Hematopoietic multipotent progenitor cell treated with erythropoietin and hydrocortisone succinate and interleukin-3 and kit ligand, for 6 days (in vitro differentiated cells): Measurements from ENCODE around the gene RNF8.
"Not testable (repeated sequence)": the region's sequence is repeated elsewhere in the genome, so short reads cannot be mapped to it uniquely, and the experiment has no call there.

Experiments
- DNase-seq: peaks from one replicate; pipeline ENCODE4 v3.0.0-alpha.2; 2015

RNF8 gene

GRCh38 chr6:37353761-37354525 lies at the start of gene RNF8:
RNF8 (plus strand) TSS chr6:37353983; CDS start chr6:37354165, 182 bp downstream.
- DNase-seq, result peak; percentile 95

GRCh38 chr6:37304766-37305165 lies 49.0 kb upstream of the RNF8 start:
- DNase-seq, result no peak

- no peak for DNase-seq
Observed at GRCh38 chr6:37305841-37306425, 47.9 kb upstream of the RNF8 start.

- DNase-seq, result no peak
Observed at GRCh38 chr6:37306624-37307222, 47.1 kb upstream of the RNF8 start.

- not testable (repeated sequence) for DNase-seq
Observed at GRCh38 chr6:37307484-37307883, 46.3 kb upstream of the RNF8 start.

GRCh38 chr6:37308069-37308815 lies 45.5 kb upstream of the RNF8 start:
- DNase-seq, result no peak

- DNase-seq, result no peak
Observed at GRCh38 chr6:37309046-37309445, 44.7 kb upstream of the RNF8 start.

- no peak for DNase-seq
Observed at GRCh38 chr6:37309692-37310091, 44.1 kb upstream of the RNF8 start.

GRCh38 chr6:37310966-37311365 lies 42.8 kb upstream of the RNF8 start:
- peak; percentile 78 for DNase-seq

GRCh38 chr6:37311741-37312473 lies 41.9 kb upstream of the RNF8 start:
- peak; percentile 18 for DNase-seq

- no peak for DNase-seq
Observed at GRCh38 chr6:37313723-37314486, 39.9 kb upstream of the RNF8 start.

- DNase-seq, result peak; percentile 98
Observed at GRCh38 chr6:37314487-37315156, 39.2 kb upstream of the RNF8 start.

GRCh38 chr6:37315157-37315515 lies 38.6 kb upstream of the RNF8 start:
- DNase-seq, result no peak

GRCh38 chr6:37316071-37316470 lies 37.7 kb upstream of the RNF8 start:
- DNase-seq, result no peak

- DNase-seq, result no peak
Observed at GRCh38 chr6:37317312-37318038, 36.3 kb upstream of the RNF8 start.

- DNase-seq, result no peak
Observed at GRCh38 chr6:37319156-37319555, 34.6 kb upstream of the RNF8 start.

- DNase-seq, result no peak
Observed at GRCh38 chr6:37319856-37320480, 33.8 kb upstream of the RNF8 start.

- no peak for DNase-seq
Observed at GRCh38 chr6:37320646-37321045, 33.1 kb upstream of the RNF8 start.

- no peak for DNase-seq
Observed at GRCh38 chr6:37321101-37321500, 32.7 kb upstream of the RNF8 start.
